HepG2 (cell line): ENCODE results near the gene RBFOX1. TPM values are rescaled to one million over a fixed set of nuclear protein-coding genes. Genes with fewer than 3 reads are reported as not detected.

Experiments used
- ATAC-seq: fragments of 200-7000 bp; cut with Tn5 transposase; 3 replicates; pipeline ENCODE4 v1.9.1; 2020; ENCODE audit warnings: mild to moderate bottlenecking, moderate library complexity
- BruUV-seq: library from RNA; stranded (reverse); fragments of 400-500 nt; replicated peaks from 2 replicates; lab custom pipeline; 2021; lab: Mats Ljungman, UMichigan
- CTCF ChIA-PET: fragments of 300-600 bp; formaldehyde crosslinking; extraction: SDS; loops from one replicate; lab custom pipeline; 2021; ENCODE audit warnings: low total read pairs, inconsistent platforms, low intra/inter-chr PET ratio; lab: Yijun Ruan, JAX
- POLR2A ChIA-PET: fragments of 350-600 bp; sonication (Branson Sonifier 250); formaldehyde crosslinking; loops from one replicate; lab custom pipeline; 2020; ENCODE audit warnings: antibody characterized with exemption, inconsistent platforms; lab: Yijun Ruan, JAX
- DNase-seq: peaks from one replicate; pipeline ENCODE4 v3.0.0-alpha.2; 2015; ENCODE audit warnings: low spot score
- FAIRE-seq: peaks from 3 replicates; lab custom pipeline; 2011; peaks lifted over from hg19 to GRCh38; lab: Jason Lieb, UNC
- H2AFZ ChIP-seq: one replicate; pipeline ENCODE4 v1.6.1; 2011; ENCODE audit warnings: low read length, inconsistent platforms
- H3K27ac ChIP-seq: fragments of 300-600 bp; 3 replicates; pipeline ENCODE4 v1.8.0; 2011; ENCODE audit warnings: mixed run types, mild to moderate bottlenecking, mixed read lengths, low read length, inconsistent platforms; ENCODE audit not compliant: insufficient read depth; ENCODE audit errors: extremely low read length
- H3K27me3 ChIP-seq, 2 experiments: fragments of 200-600 bp in 1 of 2; 2 replicates in 1 of 2; 3 replicates in 1 of 2; pipeline versions ENCODE4 v1.6.0 to v1.8.0; 2011; ENCODE audit warnings: low read length in 2 of 2, mild to moderate bottlenecking in 2 of 2, moderate library complexity in 2 of 2, inconsistent platforms in 1 of 2; ENCODE audit not compliant: insufficient read depth in 2 of 2, control insufficient read depth in 1 of 2
- H3K36me3 ChIP-seq, 2 experiments: fragments of 200-600 bp in 1 of 2; replicated peaks in 1 of 2; 2 replicates in 1 of 2; 3 replicates in 1 of 2; pipeline versions ENCODE4 v1.5.1 to v1.8.0; 2011; ENCODE audit warnings: low read length in 2 of 2, inconsistent platforms in 1 of 2; ENCODE audit not compliant: insufficient read depth in 2 of 2, control insufficient read depth in 1 of 2
- H3K4me1 ChIP-seq: 2 replicates; pipeline ENCODE4 v1.5.1; 2012; ENCODE audit warnings: low read length, inconsistent platforms; ENCODE audit not compliant: insufficient read depth
- H3K4me2 ChIP-seq: 2 replicates; pipeline ENCODE4 v1.6.0; 2011; ENCODE audit warnings: low read depth, low read length, inconsistent platforms
- H3K4me3 ChIP-seq, 3 experiments: fragments of 200-600 bp in 1 of 3; sonication (generic), shearing (Covaris generic) in 1 of 3; replicated peaks in 1 of 3; 2 replicates each; pipeline ENCODE4 v1.5.1; 2011 to 2016; ENCODE audit warnings: low read length in 3 of 3, inconsistent platforms in 2 of 3, low read depth in 2 of 3, mild to moderate bottlenecking in 2 of 3, control low read depth in 1 of 3, mixed read lengths in 1 of 3; ENCODE audit not compliant: insufficient read depth in 1 of 3
- H3K79me2 ChIP-seq: one replicate; pipeline ENCODE4 v1.6.1; 2011; ENCODE audit warnings: low read length, inconsistent platforms; ENCODE audit not compliant: insufficient read depth
- H3K9ac ChIP-seq: 2 replicates; pipeline ENCODE4 v1.6.0; 2011; ENCODE audit warnings: mild to moderate bottlenecking, low read depth, low read length, inconsistent platforms; ENCODE audit not compliant: insufficient read depth
- H3K9me3 ChIP-seq: 2 replicates; pipeline ENCODE4 v1.5.1; 2012; ENCODE audit warnings: mild to moderate bottlenecking, low read length
- H4K20me1 ChIP-seq: 2 replicates; pipeline ENCODE4 v1.6.0; 2011; ENCODE audit warnings: inconsistent platforms, mild to moderate bottlenecking, low read length, moderate library complexity; ENCODE audit not compliant: insufficient read depth
- FOXC1 ChIP-seq: sonication (generic); formaldehyde crosslinking; IDR thresholded peaks from 2 replicates; pipeline ENCODE4 v1.8.0; 2022; ENCODE audit warnings: mild to moderate bottlenecking, missing genetic modification reagents, borderline replicate concordance
- KAT8 ChIP-seq: IDR thresholded peaks from 2 replicates; pipeline ENCODE4 v1.6.1; 2016; ENCODE audit warnings: missing genetic modification reagents, missing compliant biosample characterization
- ZNF34 ChIP-seq: sonication (generic); formaldehyde crosslinking; IDR thresholded peaks from 2 replicates; pipeline ENCODE4 v1.4.0; 2020; ENCODE audit warnings: mild to moderate bottlenecking, missing genetic modification reagents, borderline replicate concordance
- ZNF558 ChIP-seq: sonication (generic); formaldehyde crosslinking; IDR thresholded peaks from 2 replicates; pipeline ENCODE4 v1.9.0; 2022; ENCODE audit warnings: mild to moderate bottlenecking, missing genetic modification reagents, borderline replicate concordance
- ZNF614 ChIP-seq: IDR thresholded peaks from 2 replicates; pipeline ENCODE4 v1.6.1; 2018; ENCODE audit warnings: missing biosample characterization, missing genetic modification reagents, inconsistent platforms, borderline replicate concordance
- ZNF790 ChIP-seq: sonication (generic); formaldehyde crosslinking; IDR thresholded peaks from 2 replicates; pipeline ENCODE4 v1.8.0; 2022; ENCODE audit warnings: missing genetic modification reagents, mild to moderate bottlenecking, borderline replicate concordance
- ZZZ3 ChIP-seq: sonication (generic); formaldehyde crosslinking; IDR thresholded peaks from 2 replicates; pipeline ENCODE4 v1.4.0; 2020; ENCODE audit warnings: missing genetic modification reagents, mild to moderate bottlenecking, borderline replicate concordance
- WGBS: methylation state at CpG from one replicate; pipeline ENCODE4 v1.1.6; 2017; ENCODE audit warnings: low lambda C conversion rate; 5-methylcytosine and 5-hydroxymethylcytosine counted together
- in situ Hi-C: cut with HindIII; loops from 2 replicates; pipeline ENCODE4 v1.10.0; 2017; ENCODE audit warnings: low pct_unique_long_range_greater_than_20kb; ENCODE audit not compliant: extremely low pct_ligation_motif_present
- intact Hi-C: fragments of 100-400 bp; cut with micrococcal nuclease; formaldehyde crosslinking; loops from one replicate; pipeline ENCODE4 v1.10.0; 2022; ENCODE audit not compliant: unreplicated experiment
- polyA plus RNA-seq, 8 experiments: library from polyadenylated mRNA; depleted of rRNA in 3 of 8; stranded (reverse) in 7 of 8; unstranded in 1 of 8; fragments of >200 nt; fragmentation: Illumina TruSeq in 4 of 8; extraction: Trizol in 4 of 8; gene quantifications; 2 replicates each; pipeline versions ENCODE4 v1.2.1 to v1.2.3, GENCODE V29; 2011 to 2016; ENCODE audit warnings: low read depth in 4 of 8, missing spikeins in 1 of 8, mixed read lengths in 1 of 8; ENCODE audit not compliant: insufficient read depth in 1 of 8
- total RNA-seq, 5 experiments: library from RNA; depleted of rRNA; stranded (reverse); fragments of >200 nt; fragmentation: Illumina TruSeq; extraction: Trizol; gene quantifications; 2 replicates each; pipeline ENCODE4 v1.2.3, GENCODE V29; 2016; ENCODE audit warnings: low read depth in 1 of 5
- TF ChIP-seq, protein P1 (sequence below): sonication (generic); formaldehyde crosslinking; conservative IDR thresholded peaks from 2 replicates; pipeline ENCODE4 v1.4.0; 2020; ENCODE audit warnings: missing genetic modification reagents
- TF ChIP-seq, protein P2 (sequence below): sonication (generic); formaldehyde crosslinking; IDR thresholded peaks from 2 replicates; pipeline ENCODE4 v1.5.1; 2020; ENCODE audit warnings: missing genetic modification reagents, mild to moderate bottlenecking, borderline replicate concordance

RBFOX1 gene
- total and polyA plus RNA-seq, 2 of the 13 experiments (the other 11 are each of a cell fraction or from before 2014, with no cell fraction given) = not detected

DNA sequence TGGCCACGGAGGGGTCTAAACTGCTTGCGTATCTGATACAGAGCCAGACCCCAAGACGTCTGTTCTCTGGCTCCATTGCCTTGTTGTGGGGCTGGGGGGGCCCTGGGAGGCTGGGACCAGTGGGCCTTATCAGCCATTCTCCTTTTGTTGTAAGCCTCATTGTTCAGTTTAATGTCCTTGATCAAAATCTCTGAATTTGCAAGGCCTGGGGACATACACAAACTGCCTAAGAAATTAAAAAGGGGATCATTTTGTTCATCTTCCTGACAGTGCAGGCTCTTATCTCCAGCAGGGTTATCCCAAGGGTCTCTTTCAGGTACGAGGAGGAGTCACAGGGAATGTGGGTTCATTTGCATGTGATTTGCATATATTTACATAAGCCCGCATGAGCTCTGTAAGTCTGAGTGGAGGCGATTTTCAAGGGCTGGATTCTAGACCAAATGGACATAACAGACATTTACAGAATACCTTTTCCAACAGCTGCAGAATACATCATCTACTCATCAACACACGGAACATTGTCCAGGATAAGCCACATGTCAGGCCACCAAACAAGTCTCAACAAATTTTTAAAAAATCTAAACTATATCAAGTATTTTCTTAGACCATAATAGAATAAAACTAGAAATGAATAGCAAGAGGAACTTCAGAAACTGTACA is 269.8 kb downstream of the RBFOX1 start (continued):
- no peak for TF ChIP-seq ZNF614 (CRISPR knock-in tag)
- TF ChIP-seq, protein P1, sequence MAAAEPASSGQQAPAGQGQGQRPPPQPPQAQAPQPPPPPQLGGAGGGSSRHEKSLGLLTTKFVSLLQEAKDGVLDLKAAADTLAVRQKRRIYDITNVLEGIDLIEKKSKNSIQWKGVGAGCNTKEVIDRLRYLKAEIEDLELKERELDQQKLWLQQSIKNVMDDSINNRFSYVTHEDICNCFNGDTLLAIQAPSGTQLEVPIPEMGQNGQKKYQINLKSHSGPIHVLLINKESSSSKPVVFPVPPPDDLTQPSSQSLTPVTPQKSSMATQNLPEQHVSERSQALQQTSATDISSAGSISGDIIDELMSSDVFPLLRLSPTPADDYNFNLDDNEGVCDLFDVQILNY (CRISPR knock-in tag) = no peak
- no peak for TF ChIP-seq ZZZ3 (CRISPR knock-in tag)
- TF ChIP-seq, protein P2, sequence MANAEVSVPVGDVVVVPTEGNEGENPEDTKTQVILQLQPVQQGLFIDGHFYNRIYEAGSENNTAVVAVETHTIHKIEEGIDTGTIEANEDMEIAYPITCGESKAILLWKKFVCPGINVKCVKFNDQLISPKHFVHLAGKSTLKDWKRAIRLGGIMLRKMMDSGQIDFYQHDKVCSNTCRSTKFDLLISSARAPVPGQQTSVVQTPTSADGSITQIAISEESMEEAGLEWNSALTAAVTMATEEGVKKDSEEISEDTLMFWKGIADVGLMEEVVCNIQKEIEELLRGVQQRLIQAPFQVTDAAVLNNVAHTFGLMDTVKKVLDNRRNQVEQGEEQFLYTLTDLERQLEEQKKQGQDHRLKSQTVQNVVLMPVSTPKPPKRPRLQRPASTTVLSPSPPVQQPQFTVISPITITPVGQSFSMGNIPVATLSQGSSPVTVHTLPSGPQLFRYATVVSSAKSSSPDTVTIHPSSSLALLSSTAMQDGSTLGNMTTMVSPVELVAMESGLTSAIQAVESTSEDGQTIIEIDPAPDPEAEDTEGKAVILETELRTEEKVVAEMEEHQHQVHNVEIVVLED (CRISPR knock-in tag) = no peak
- TF ChIP-seq ZNF558 (CRISPR knock-in tag) = no peak
- TF ChIP-seq KAT8 = no peak
- no peak for TF ChIP-seq ZNF790

DNA sequence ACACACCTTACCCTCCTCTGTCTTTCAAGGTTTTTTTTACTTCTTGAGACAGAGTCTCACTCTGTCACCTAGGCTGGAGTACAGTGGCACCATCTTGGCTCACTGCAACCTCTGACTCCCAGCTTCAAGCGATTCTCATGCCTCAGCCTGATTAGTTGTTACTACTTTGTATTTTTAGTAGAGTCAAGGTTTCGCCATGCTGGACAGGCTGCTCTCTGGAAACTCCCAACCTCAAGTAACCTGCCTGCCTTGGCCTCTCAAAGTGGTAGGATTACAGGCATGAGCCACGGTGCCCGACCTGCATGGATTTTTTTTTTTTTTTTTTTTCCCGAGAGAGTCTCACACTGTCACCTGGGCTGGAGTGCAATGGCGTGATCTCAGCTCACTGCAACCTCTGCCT is 273.2 kb downstream of the RBFOX1 start:
- no peak for FAIRE-seq
- in situ Hi-C loops (no loop called here), intact Hi-C loops (no loop called here)
- no peak for TF ChIP-seq FOXC1 (CRISPR knock-in tag)
- no peak for TF ChIP-seq ZNF34 (CRISPR knock-in tag)
- 6% methylated on average over 6 of the region's 6 CpGs for WGBS
- no peak overlapping the region for H3K9ac ChIP-seq
- peaks cover 5% of the 10 kb centered on the region; the same call in 1 of the 2 replicates for H3K9me3 ChIP-seq
- BruUV-seq = no TSS peak
- H4K20me1 ChIP-seq = no peaks in the 10 kb centered on the region
- DNase-seq = no peak
- H2AFZ ChIP-seq = no peak overlapping the region
- ChIA-PET POLR2A (no interaction called here), CTCF (no interaction called here)
- no peaks in the 10 kb centered on the region for H3K4me1 ChIP-seq
- no peaks in the 10 kb centered on the region for H3K36me3 ChIP-seq
- H3K4me2 ChIP-seq = no peak overlapping the region
- H3K79me2 ChIP-seq = no peaks in the 10 kb centered on the region
- ATAC-seq = no peak
- H3K4me3 ChIP-seq = no peak overlapping the region
- H3K27me3 ChIP-seq = peaks cover 0 to 5% of the 10 kb centered on the region in 2 experiments; a peak in 1 of 5 replicates
- H3K27ac ChIP-seq = no peak overlapping the region
